Stomach (tissue), 9 donors: ENCODE results near the gene KLHL3. TPM values are rescaled to one million over a fixed set of nuclear protein-coding genes. Genes with fewer than 3 reads are reported as not detected.

Experiments
- DNase-seq, 2 donors: peaks; one replicate each; pipeline versions ENCODE4 v3.0.0 to v3.0.0-alpha.2; 2013 to 2019
- H3K27ac ChIP-seq, 5 donors: fragments of 200-600 bp in 4 of 5; sonication (generic) in 4 of 5; one replicate each; pipeline ENCODE4 v1.5.1; 2013 to 2019; ENCODE audit warnings: mild to moderate bottlenecking in 1 of 5, moderate library complexity in 1 of 5
- H3K27me3 ChIP-seq, 3 donors: fragments of 200-600 bp; sonication (generic); one replicate each; pipeline ENCODE4 v1.5.1; 2017 to 2019; ENCODE audit warnings: mixed run types in 1 of 3
- H3K36me3 ChIP-seq, 4 donors: fragments of 200-600 bp; sonication (generic); 1 replicate in 3 of 4; 2 replicates in 1 of 4; pipeline ENCODE4 v1.5.1; 2016 to 2019
- H3K4me1 ChIP-seq, 4 donors: fragments of 200-600 bp; sonication (generic); one replicate each; pipeline ENCODE4 v1.5.1; 2016 to 2019
- H3K4me3 ChIP-seq, 4 donors: fragments of 200-600 bp; sonication (generic) in 3 of 4; one replicate each; pipeline ENCODE4 v1.5.1; 2016 to 2019; ENCODE audit warnings: mild to moderate bottlenecking in 1 of 4
- H3K9me3 ChIP-seq, 4 donors: fragments of 200-600 bp; sonication (generic); one replicate each; pipeline ENCODE4 v1.5.1; 2016 to 2019
- CTCF ChIP-seq, 7 experiments: fragments of 450-650 bp in 4 of 7; fragments of 200-600 bp in 3 of 7; sonication (generic) in 3 of 7; IDR thresholded peaks; one replicate each; pipeline ENCODE4 v1.5.1; 2016 to 2019; ENCODE audit warnings: antibody characterized with exemption in 7 of 7, control low read depth in 2 of 7, mild to moderate bottlenecking in 1 of 7
- EP300 ChIP-seq: sonication (generic); formaldehyde crosslinking; IDR thresholded peaks from one replicate; pipeline ENCODE4 v1.6.1; 2017; ENCODE audit warnings: antibody characterized with exemption
- POLR2A ChIP-seq, 4 donors: fragments of 450-650 bp; IDR thresholded peaks; one replicate each; pipeline ENCODE4 v1.6.1; 2016; ENCODE audit warnings: antibody characterized with exemption in 4 of 4, control low read depth in 2 of 4, mild to moderate bottlenecking in 1 of 4, moderate library complexity in 1 of 4
- POLR2AphosphoS5 ChIP-seq, 3 donors: sonication (generic); formaldehyde crosslinking; IDR thresholded peaks; one replicate each; pipeline ENCODE4 v1.6.1; 2016; ENCODE audit warnings: antibody characterized with exemption in 3 of 3
- WGBS, 5 donors: extraction: QIAGEN DNeasy Blood & Tissue Kit in 3 of 5; methylation state at CpG; one replicate each; pipeline versions ENCODE4 v1.1.5 to v1.1.7; 2013 to 2018; 5-methylcytosine and 5-hydroxymethylcytosine counted together
- intact Hi-C: fragments of 100-400 bp; cut with DNase I; formaldehyde crosslinking; loops from one replicate; pipeline ENCODE4 v1.15.1; 2023; ENCODE audit warnings: low total_unique reads
- polyA plus RNA-seq, 3 donors: library from polyadenylated mRNA; stranded (reverse); fragments of 200-250 nt; gene quantifications; one replicate each; pipeline ENCODE4 v1.2.3, GENCODE V29; 2013
- total RNA-seq, 5 donors: library from RNA; depleted of rRNA; stranded (reverse); fragments of >200 nt; gene quantifications; one replicate each; pipeline versions ENCODE4 v1.1.0 to v1.2.3, GENCODE V29; 2014 to 2016
- donor health status: healthy with polysubstance abuse.
- donor health status: Bipolar disorder and iron deficiency.
- donor health status: healthy.

KLHL3 gene
- total and polyA plus RNA-seq, 8 donors = 0.50 to 20.4 (median 10.3) TPM

- peaks cover 0 to 11% (median 2%) of the 10 kb centered on the region in 4 donors for H3K36me3 ChIP-seq
- H3K9me3 ChIP-seq = no peaks in the 10 kb centered on the region
- intact Hi-C loops = loop anchor here (5.0 kb wide), 1 partner anchor 83 kb away; no protein-coding TSS in a partner anchor
- no peak for TF ChIP-seq POLR2A (IDR thresholded peaks at IDR 0.05)
- no peak for TF ChIP-seq POLR2AphosphoS5 (IDR thresholded peaks at IDR 0.05)
- no peak for TF ChIP-seq EP300
- TF ChIP-seq CTCF (IDR thresholded peaks at IDR 0.05) = no peak
- peaks cover 0 to 5% (median 2%) of the 10 kb centered on the region in 4 donors for H3K4me1 ChIP-seq
- H3K27ac ChIP-seq = no peak overlapping the region
- H3K4me3 ChIP-seq = no peak overlapping the region
- no peak for DNase-seq
- no peaks in the 10 kb centered on the region for H3K27me3 ChIP-seq
These were observed 76.7 kb downstream of the KLHL3 start for GRCh38 chr5:137659209-137659608.

- intact Hi-C loops = loop anchor here (5.0 kb wide), 1 partner anchor 84 kb away; no protein-coding TSS in a partner anchor
- no peak for DNase-seq
- Histone ChIP-seq H3K9me3 (no peaks in the 10 kb centered on the region), H3K4me1 (peaks cover 0 to 5% (median 2%) of the 10 kb centered on the region in 4 donors), H3K4me3 (no peak overlapping the region), H3K27me3 (no peaks in the 10 kb centered on the region), H3K36me3 (peaks cover 0 to 11% (median 2%) of the 10 kb centered on the region in 4 donors), H3K27ac (no peak overlapping the region)
- no peak for TF ChIP-seq POLR2AphosphoS5 (IDR thresholded peaks at IDR 0.05)
- no peak for TF ChIP-seq POLR2A (IDR thresholded peaks at IDR 0.05)
- no peak for TF ChIP-seq CTCF (IDR thresholded peaks at IDR 0.05)
- no peak for TF ChIP-seq EP300
- 74 to 95% (median 90%) methylated on average over 1 of the region's 1 CpG for WGBS, 5 donors
These were observed 77.6 kb downstream of the KLHL3 start for GRCh38 chr5:137658324-137658723.

- WGBS, 5 donors = 50 to 63% (median 54%) methylated on average over 3 of the region's 3 CpGs
- H3K36me3 ChIP-seq = peaks cover 0 to 11% (median 2%) of the 10 kb centered on the region in 4 donors
- H3K9me3 ChIP-seq = no peaks in the 10 kb centered on the region
- no peak for DNase-seq
- TF ChIP-seq POLR2A (IDR thresholded peaks at IDR 0.05) (no peak), EP300 (no peak)
- peaks cover 0 to 5% (median 2%) of the 10 kb centered on the region in 4 donors for H3K4me1 ChIP-seq
- H3K27ac ChIP-seq = no peak overlapping the region
- no peak overlapping the region for H3K4me3 ChIP-seq
- intact Hi-C loops = loop anchor here (5.0 kb wide), 1 partner anchor 85 kb away; no protein-coding TSS in a partner anchor
- H3K27me3 ChIP-seq = no peaks in the 10 kb centered on the region
These were observed 78.8 kb downstream of the KLHL3 start for GRCh38 chr5:137657073-137657472.

- no peak overlapping the region for H3K27ac ChIP-seq
- H3K4me3 ChIP-seq = no peak overlapping the region
- no peaks in the 10 kb centered on the region for H3K9me3 ChIP-seq
- TF ChIP-seq CTCF (IDR thresholded peaks at IDR 0.05) = no peak
- no peak for TF ChIP-seq POLR2A (IDR thresholded peaks at IDR 0.05)
- no peak for TF ChIP-seq EP300
- no peak for TF ChIP-seq POLR2AphosphoS5 (IDR thresholded peaks at IDR 0.05)
- DNase-seq = no peak
- H3K36me3 ChIP-seq = peaks cover 0 to 11% (median 2%) of the 10 kb centered on the region in 4 donors
- H3K27me3 ChIP-seq = no peaks in the 10 kb centered on the region
- intact Hi-C loops = loop anchor here (5.0 kb wide), 1 partner anchor 86 kb away; no protein-coding TSS in a partner anchor
- WGBS, 5 donors = 60 to 81% (median 73%) methylated on average over 2 of the region's 2 CpGs
- peaks cover 0 to 5% (median 2%) of the 10 kb centered on the region in 4 donors for H3K4me1 ChIP-seq
These were observed 79.3 kb downstream of the KLHL3 start for GRCh38 chr5:137656558-137656957.

GRCh38 chr5:137651022-137651421 lies 84.9 kb downstream of the KLHL3 start:
- Histone ChIP-seq H3K9me3 (no peaks in the 10 kb centered on the region), H3K27ac (no peak overlapping the region), H3K4me1 (no peaks in the 10 kb centered on the region), H3K36me3 (peaks cover 0 to 9% (median 0%) of the 10 kb centered on the region in 4 donors), H3K4me3 (no peak overlapping the region), H3K27me3 (no peaks in the 10 kb centered on the region)
- DNase-seq = no peak
- TF ChIP-seq POLR2A (IDR thresholded peaks at IDR 0.05) (no peak), CTCF (IDR thresholded peaks at IDR 0.05) (no peak)
- WGBS, 5 donors = 84 to 91% (median 88%) methylated on average over 3 of the region's 3 CpGs
- intact Hi-C loops = no loop called here
